ENCODE results near the gene CIB4.

GRCh38 chr2:26580751-26581150 lies 60.4 kb downstream of the CIB4 start:
- no peak for TF ChIP-seq CTCF (IDR thresholded peaks at IDR 0.05)
- TF ChIP-seq POLR2A (IDR thresholded peaks at IDR 0.05) = no peak
